WTC11 (cell line): ENCODE measurements around the gene SSTR5. TPM values are rescaled to one million over a fixed set of nuclear protein-coding genes. Genes with fewer than 3 reads are reported as not detected.

Source experiments
- ATAC-seq: fragments of 200-7000 bp; cut with Tn5 transposase; 2 replicates; pipeline ENCODE4 v1.10.0; 2021; ENCODE audit warnings: mild to moderate bottlenecking, moderate library complexity
- CTCF ChIA-PET: fragments of 300-600 bp; sonication (Branson Sonifier 250); formaldehyde crosslinking; loops from one replicate; lab custom pipeline; 2021; ENCODE audit warnings: antibody characterized with exemption; lab: Charles Lee
- POLR2A ChIA-PET: fragments of 350-600 bp; sonication (Branson Sonifier 250); formaldehyde crosslinking; loops from one replicate; lab custom pipeline; 2021; ENCODE audit warnings: antibody characterized with exemption; lab: Charles Lee
- DNase-seq: peaks from one replicate; pipeline ENCODE4 v3.0.0; 2021; ENCODE audit warnings: low spot score
- H3K27ac Mint-ChIP-seq: 2 replicates; pipeline ENCODE4 v1.8.0; 2021; ENCODE audit warnings: mixed read lengths
- H3K27me3 Mint-ChIP-seq: 2 replicates; pipeline ENCODE4 v1.8.0; 2021; ENCODE audit warnings: low read depth, mild to moderate bottlenecking, moderate library complexity, mixed read lengths
- H3K36me3 Mint-ChIP-seq: 2 replicates; pipeline ENCODE4 v1.8.0; 2021; ENCODE audit warnings: mixed read lengths
- H3K4me1 Mint-ChIP-seq: 2 replicates; pipeline ENCODE4 v1.8.0; 2022; ENCODE audit warnings: mixed read lengths
- H3K4me3 Mint-ChIP-seq: 2 replicates; pipeline ENCODE4 v1.8.0; 2021; ENCODE audit warnings: mild to moderate bottlenecking, moderate library complexity, mixed read lengths
- H3K9me3 Mint-ChIP-seq: 2 replicates; pipeline ENCODE4 v1.8.0; 2021; ENCODE audit warnings: mixed read lengths
- ATF1 ChIP-seq: sonication (generic); formaldehyde crosslinking; IDR thresholded peaks from 2 replicates; pipeline ENCODE4 v1.8.1; 2023; ENCODE audit warnings: mild to moderate bottlenecking, moderate library complexity, missing genetic modification reagents
- EMX1 ChIP-seq: fragments of 250-450 bp; sonication (Bioruptor Pico); IDR thresholded peaks from 2 replicates; pipeline ENCODE4 v1.8.0; 2021; ENCODE audit warnings: mild to moderate bottlenecking
- FOXK1 ChIP-seq: sonication (generic); formaldehyde crosslinking; IDR thresholded peaks from 2 replicates; pipeline ENCODE4 v1.8.0; 2022; ENCODE audit warnings: mild to moderate bottlenecking, moderate library complexity, missing genetic modification reagents
- GRHL2 ChIP-seq: fragments of 250-450 bp; sonication (Bioruptor Pico); IDR thresholded peaks from 2 replicates; pipeline ENCODE4 v1.8.0; 2022; ENCODE audit warnings: mild to moderate bottlenecking, moderate library complexity; ENCODE audit not compliant: insufficient replicate concordance, severe bottlenecking
- JAZF1 ChIP-seq: fragments of 250-450 bp; sonication (Bioruptor Pico); IDR thresholded peaks from 2 replicates; pipeline ENCODE4 v1.9.0; 2021; ENCODE audit warnings: moderate library complexity, mild to moderate bottlenecking, inconsistent platforms
- KAT7 ChIP-seq: sonication (generic); formaldehyde crosslinking; IDR thresholded peaks from 2 replicates; pipeline ENCODE4 v1.8.1; 2023; ENCODE audit warnings: missing genetic modification reagents, mild to moderate bottlenecking, borderline replicate concordance
- MXD4 ChIP-seq: fragments of 250-450 bp; sonication (Bioruptor Pico); IDR thresholded peaks from 2 replicates; pipeline ENCODE4 v1.8.0; 2021; ENCODE audit warnings: mild to moderate bottlenecking, moderate library complexity, borderline replicate concordance
- NFATC4 ChIP-seq: fragments of 250-450 bp; sonication (Bioruptor Pico); IDR thresholded peaks from 2 replicates; pipeline ENCODE4 v1.9.0; 2021; ENCODE audit warnings: mild to moderate bottlenecking
- NFE2L1 ChIP-seq: sonication (generic); formaldehyde crosslinking; IDR thresholded peaks from 2 replicates; pipeline ENCODE4 v1.8.1; 2023; ENCODE audit warnings: missing genetic modification reagents
- RELA ChIP-seq: sonication (generic); formaldehyde crosslinking; IDR thresholded peaks from 2 replicates; pipeline ENCODE4 v1.8.1; 2022; ENCODE audit warnings: missing genetic modification reagents, mild to moderate bottlenecking, borderline replicate concordance
- SMAD3 ChIP-seq: sonication (generic); formaldehyde crosslinking; IDR thresholded peaks from 2 replicates; pipeline ENCODE4 v1.8.0; 2022; ENCODE audit warnings: missing genetic modification reagents, mild to moderate bottlenecking, borderline replicate concordance
- SOX15 ChIP-seq: fragments of 250-450 bp; sonication (Bioruptor Pico); IDR thresholded peaks from 2 replicates; pipeline ENCODE4 v1.9.0; 2021; ENCODE audit warnings: mild to moderate bottlenecking
- ZNF121 ChIP-seq: sonication (generic); formaldehyde crosslinking; IDR thresholded peaks from 2 replicates; pipeline ENCODE4 v1.8.0; 2023; ENCODE audit warnings: missing genetic modification reagents
- ZNF138 ChIP-seq: sonication (generic); formaldehyde crosslinking; conservative IDR thresholded peaks from 2 replicates; pipeline ENCODE4 v1.8.1; 2022; ENCODE audit warnings: mild to moderate bottlenecking, moderate library complexity, missing genetic modification reagents
- ZNF232 ChIP-seq: sonication (generic); formaldehyde crosslinking; IDR thresholded peaks from 2 replicates; pipeline ENCODE4 v1.8.0; 2022; ENCODE audit warnings: mild to moderate bottlenecking, missing genetic modification reagents
- ZNF423 ChIP-seq: fragments of 250-450 bp; sonication (Bioruptor Pico); IDR thresholded peaks from 2 replicates; pipeline ENCODE4 v2.1.2; 2022; ENCODE audit warnings: mild to moderate bottlenecking, moderate library complexity
- total RNA-seq: library from RNA; stranded (reverse); gene quantifications from 3 replicates; pipeline ENCODE4 v1.2.3, GENCODE V29; 2021
- TF ChIP-seq, protein P1 (sequence below): fragments of 250-450 bp; sonication (Bioruptor Pico); IDR thresholded peaks from 2 replicates; pipeline ENCODE4 v2.1.2; 2022; ENCODE audit warnings: mild to moderate bottlenecking, moderate library complexity
- TF ChIP-seq, protein P2 (sequence below): sonication (generic); formaldehyde crosslinking; IDR thresholded peaks from 2 replicates; pipeline ENCODE4 v1.8.1; 2023; ENCODE audit warnings: mild to moderate bottlenecking, missing genetic modification reagents, borderline replicate concordance
- TF ChIP-seq, protein P3 (sequence below): sonication (generic); formaldehyde crosslinking; IDR thresholded peaks from 2 replicates; pipeline ENCODE4 v1.8.1; 2023; ENCODE audit warnings: mild to moderate bottlenecking, moderate library complexity, missing genetic modification reagents
- TF ChIP-seq, protein P4 (sequence below): sonication (generic); formaldehyde crosslinking; conservative IDR thresholded peaks from 2 replicates; pipeline ENCODE4 v1.8.1; 2022; ENCODE audit warnings: mild to moderate bottlenecking, missing genetic modification reagents
- TF ChIP-seq, protein P5 (sequence below): sonication (generic); formaldehyde crosslinking; IDR thresholded peaks from 2 replicates; pipeline ENCODE4 v1.8.1; 2022; ENCODE audit warnings: mild to moderate bottlenecking, moderate library complexity, missing genetic modification reagents
- TF ChIP-seq, protein P6 (sequence below): sonication (generic); formaldehyde crosslinking; IDR thresholded peaks from 2 replicates; pipeline ENCODE4 v1.8.1; 2023; ENCODE audit warnings: mild to moderate bottlenecking, missing genetic modification reagents

SSTR5 gene
- total RNA-seq, 1 experiment from 2014 or later: 0.61 TPM

DNA sequence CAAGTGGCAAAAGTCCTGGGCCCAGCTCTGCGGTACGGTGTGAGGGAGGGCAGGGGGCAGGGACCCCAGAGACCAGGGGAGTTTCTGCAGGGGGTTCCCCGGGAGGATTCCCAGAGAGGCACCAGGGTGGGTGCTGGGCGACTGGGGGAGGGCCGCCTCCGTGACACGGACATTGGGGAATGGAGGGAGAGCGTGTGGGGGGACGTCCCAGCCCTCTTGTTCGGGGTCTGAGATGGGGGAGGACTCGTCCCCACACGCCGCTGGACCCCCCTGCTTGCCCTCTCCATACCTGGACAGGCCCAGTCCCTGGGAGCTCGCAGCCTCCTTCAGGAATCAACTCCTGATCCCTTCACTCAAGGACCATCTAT, 49.8 kb downstream of the SSTR5 start:
- H3K4me3 Mint-ChIP-seq: no peak overlapping the region
- no peaks in the 10 kb centered on the region for H3K36me3 Mint-ChIP-seq
- no peak overlapping the region for H3K27ac Mint-ChIP-seq
- no peaks in the 10 kb centered on the region for H3K4me1 Mint-ChIP-seq
- POLR2A ChIA-PET: no interaction called here
- ATAC-seq (no peak), DNase-seq (no peak)
- H3K27me3 Mint-ChIP-seq: no peaks in the 10 kb centered on the region
- CTCF ChIA-PET: interaction anchor here (1.3 kb wide), 1 partner anchor 19 kb away, joined by 4 read pairs; no protein-coding TSS in a partner anchor
- no peak for TF ChIP-seq NFE2L1
- no peak for TF ChIP-seq GRHL2 (CRISPR knock-in tag)
- H3K9me3 Mint-ChIP-seq: no peaks in the 10 kb centered on the region

DNA sequence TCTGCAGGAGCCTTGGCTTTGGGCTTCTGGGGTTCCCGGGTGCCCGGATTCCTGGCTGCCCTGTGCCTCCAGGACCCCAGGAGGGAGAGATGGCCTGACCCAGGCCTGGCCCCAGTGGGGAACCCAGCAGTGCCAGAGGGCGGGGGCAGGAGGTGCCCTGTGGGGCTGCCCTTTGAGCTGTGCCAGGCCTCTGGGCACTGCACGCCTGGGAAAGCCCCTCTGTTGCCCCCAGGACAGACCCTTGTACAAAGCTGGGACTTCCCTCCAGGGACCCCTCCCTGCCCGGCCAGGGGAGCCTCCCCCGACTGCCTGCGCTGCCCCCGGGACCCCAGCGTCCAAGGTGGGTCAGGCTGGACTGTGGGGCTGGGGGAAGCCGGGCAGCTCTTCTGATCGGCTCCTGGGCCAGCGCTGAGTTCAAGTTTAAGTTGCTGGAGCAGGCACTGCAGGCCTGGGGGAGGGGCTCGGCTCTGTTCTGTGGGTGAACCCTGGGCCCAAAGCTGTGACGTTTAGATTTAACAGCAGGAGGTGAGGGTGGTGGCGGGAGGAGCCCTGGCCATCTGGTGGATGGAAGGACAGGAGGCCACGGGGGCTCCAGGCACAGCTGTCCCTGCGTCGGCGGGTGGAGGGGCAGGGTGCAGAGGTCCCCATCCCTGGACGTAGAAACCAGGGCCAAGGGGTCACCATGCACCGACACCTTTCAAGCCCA, 51.1 kb downstream of the SSTR5 start:
- Mint-ChIP-seq H3K36me3 (no peaks in the 10 kb centered on the region), H3K27me3 (no peaks in the 10 kb centered on the region), H3K4me3 (no peak overlapping the region), H3K4me1 (no peaks in the 10 kb centered on the region), H3K27ac (no peak overlapping the region), H3K9me3 (no peaks in the 10 kb centered on the region)
- CTCF ChIA-PET: interaction anchor here (0.7 kb wide), 1 partner anchor 18 kb away, joined by 3 read pairs; no protein-coding TSS in a partner anchor
- POLR2A ChIA-PET: no interaction called here
- TF ChIP-seq FOXK1 (CRISPR knock-in tag): no peak
- TF ChIP-seq JAZF1 (CRISPR knock-in tag): no peak
- TF ChIP-seq NFATC4 (CRISPR knock-in tag): no peak
- TF ChIP-seq, protein P1, sequence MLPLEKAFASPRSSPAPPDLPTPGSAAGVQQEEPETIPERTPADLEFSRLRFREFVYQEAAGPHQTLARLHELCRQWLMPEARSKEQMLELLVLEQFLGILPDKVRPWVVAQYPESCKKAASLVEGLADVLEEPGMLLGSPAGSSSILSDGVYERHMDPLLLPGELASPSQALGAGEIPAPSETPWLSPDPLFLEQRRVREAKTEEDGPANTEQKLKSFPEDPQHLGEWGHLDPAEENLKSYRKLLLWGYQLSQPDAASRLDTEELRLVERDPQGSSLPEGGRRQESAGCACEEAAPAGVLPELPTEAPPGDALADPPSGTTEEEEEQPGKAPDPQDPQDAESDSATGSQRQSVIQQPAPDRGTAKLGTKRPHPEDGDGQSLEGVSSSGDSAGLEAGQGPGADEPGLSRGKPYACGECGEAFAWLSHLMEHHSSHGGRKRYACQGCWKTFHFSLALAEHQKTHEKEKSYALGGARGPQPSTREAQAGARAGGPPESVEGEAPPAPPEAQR (CRISPR knock-in tag): no peak
- no peak for TF ChIP-seq MXD4
- TF ChIP-seq, protein P2, sequence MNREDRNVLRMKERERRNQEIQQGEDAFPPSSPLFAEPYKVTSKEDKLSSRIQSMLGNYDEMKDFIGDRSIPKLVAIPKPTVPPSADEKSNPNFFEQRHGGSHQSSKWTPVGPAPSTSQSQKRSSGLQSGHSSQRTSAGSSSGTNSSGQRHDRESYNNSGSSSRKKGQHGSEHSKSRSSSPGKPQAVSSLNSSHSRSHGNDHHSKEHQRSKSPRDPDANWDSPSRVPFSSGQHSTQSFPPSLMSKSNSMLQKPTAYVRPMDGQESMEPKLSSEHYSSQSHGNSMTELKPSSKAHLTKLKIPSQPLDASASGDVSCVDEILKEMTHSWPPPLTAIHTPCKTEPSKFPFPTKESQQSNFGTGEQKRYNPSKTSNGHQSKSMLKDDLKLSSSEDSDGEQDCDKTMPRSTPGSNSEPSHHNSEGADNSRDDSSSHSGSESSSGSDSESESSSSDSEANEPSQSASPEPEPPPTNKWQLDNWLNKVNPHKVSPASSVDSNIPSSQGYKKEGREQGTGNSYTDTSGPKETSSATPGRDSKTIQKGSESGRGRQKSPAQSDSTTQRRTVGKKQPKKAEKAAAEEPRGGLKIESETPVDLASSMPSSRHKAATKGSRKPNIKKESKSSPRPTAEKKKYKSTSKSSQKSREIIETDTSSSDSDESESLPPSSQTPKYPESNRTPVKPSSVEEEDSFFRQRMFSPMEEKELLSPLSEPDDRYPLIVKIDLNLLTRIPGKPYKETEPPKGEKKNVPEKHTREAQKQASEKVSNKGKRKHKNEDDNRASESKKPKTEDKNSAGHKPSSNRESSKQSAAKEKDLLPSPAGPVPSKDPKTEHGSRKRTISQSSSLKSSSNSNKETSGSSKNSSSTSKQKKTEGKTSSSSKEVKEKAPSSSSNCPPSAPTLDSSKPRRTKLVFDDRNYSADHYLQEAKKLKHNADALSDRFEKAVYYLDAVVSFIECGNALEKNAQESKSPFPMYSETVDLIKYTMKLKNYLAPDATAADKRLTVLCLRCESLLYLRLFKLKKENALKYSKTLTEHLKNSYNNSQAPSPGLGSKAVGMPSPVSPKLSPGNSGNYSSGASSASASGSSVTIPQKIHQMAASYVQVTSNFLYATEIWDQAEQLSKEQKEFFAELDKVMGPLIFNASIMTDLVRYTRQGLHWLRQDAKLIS (CRISPR knock-in tag): no peak
- TF ChIP-seq ZNF121 (CRISPR knock-in tag): no peak
- no peak for TF ChIP-seq ZNF232 (CRISPR knock-in tag)
- no peak for TF ChIP-seq ZNF423 (CRISPR knock-in tag)
- TF ChIP-seq, protein P3, sequence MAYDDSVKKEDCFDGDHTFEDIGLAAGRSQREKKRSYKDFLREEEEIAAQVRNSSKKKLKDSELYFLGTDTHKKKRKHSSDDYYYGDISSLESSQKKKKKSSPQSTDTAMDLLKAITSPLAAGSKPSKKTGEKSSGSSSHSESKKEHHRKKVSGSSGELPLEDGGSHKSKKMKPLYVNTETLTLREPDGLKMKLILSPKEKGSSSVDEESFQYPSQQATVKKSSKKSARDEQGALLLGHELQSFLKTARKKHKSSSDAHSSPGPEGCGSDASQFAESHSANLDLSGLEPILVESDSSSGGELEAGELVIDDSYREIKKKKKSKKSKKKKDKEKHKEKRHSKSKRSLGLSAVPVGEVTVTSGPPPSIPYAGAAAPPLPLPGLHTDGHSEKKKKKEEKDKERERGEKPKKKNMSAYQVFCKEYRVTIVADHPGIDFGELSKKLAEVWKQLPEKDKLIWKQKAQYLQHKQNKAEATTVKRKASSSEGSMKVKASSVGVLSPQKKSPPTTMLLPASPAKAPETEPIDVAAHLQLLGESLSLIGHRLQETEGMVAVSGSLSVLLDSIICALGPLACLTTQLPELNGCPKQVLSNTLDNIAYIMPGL (CRISPR knock-in tag): no peak
- no peak for TF ChIP-seq ZNF138
- TF ChIP-seq, protein P4, sequence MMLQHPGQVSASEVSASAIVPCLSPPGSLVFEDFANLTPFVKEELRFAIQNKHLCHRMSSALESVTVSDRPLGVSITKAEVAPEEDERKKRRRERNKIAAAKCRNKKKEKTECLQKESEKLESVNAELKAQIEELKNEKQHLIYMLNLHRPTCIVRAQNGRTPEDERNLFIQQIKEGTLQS (CRISPR knock-in tag): no peak
- DNase-seq (no peak), ATAC-seq (no peak)

DNA sequence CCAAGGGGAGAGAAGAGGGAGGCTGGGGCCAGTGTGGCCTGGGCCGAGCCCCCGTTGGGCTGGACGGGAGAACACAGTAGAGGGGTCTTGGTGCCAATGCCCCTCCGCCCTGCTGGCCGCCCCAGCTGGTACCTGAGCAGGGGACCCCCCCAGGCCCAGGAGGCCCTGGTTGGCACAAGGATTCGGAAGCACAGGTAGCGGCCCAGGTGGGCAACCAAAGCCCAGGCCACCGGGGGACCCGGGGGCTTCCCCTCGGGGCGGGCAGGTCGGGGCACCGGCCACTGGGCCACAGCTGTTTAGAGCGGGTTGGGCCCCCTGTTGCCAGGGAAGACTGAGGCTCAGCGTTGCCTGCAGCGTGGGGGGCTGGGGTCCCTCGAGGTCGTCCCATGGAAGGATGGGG, 51.7 kb downstream of the SSTR5 start:
- H3K4me3 Mint-ChIP-seq: no peak overlapping the region
- H3K36me3 Mint-ChIP-seq: no peaks in the 10 kb centered on the region
- no peak for ATAC-seq
- no peaks in the 10 kb centered on the region for H3K9me3 Mint-ChIP-seq
- H3K27ac Mint-ChIP-seq: no peak overlapping the region
- no peaks in the 10 kb centered on the region for H3K4me1 Mint-ChIP-seq
- ChIA-PET POLR2A (no interaction called here), CTCF (interaction anchor here (0.7 kb wide), 1 partner anchor 18 kb away, joined by 3 read pairs; no protein-coding TSS in a partner anchor)
- H3K27me3 Mint-ChIP-seq: no peaks in the 10 kb centered on the region
- DNase-seq: no peak
- no peak for TF ChIP-seq KAT7 (CRISPR knock-in tag)
- TF ChIP-seq RELA (CRISPR knock-in tag): no peak
- TF ChIP-seq, protein P5, sequence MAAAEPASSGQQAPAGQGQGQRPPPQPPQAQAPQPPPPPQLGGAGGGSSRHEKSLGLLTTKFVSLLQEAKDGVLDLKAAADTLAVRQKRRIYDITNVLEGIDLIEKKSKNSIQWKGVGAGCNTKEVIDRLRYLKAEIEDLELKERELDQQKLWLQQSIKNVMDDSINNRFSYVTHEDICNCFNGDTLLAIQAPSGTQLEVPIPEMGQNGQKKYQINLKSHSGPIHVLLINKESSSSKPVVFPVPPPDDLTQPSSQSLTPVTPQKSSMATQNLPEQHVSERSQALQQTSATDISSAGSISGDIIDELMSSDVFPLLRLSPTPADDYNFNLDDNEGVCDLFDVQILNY (CRISPR knock-in tag): no peak
- TF ChIP-seq, protein P6, sequence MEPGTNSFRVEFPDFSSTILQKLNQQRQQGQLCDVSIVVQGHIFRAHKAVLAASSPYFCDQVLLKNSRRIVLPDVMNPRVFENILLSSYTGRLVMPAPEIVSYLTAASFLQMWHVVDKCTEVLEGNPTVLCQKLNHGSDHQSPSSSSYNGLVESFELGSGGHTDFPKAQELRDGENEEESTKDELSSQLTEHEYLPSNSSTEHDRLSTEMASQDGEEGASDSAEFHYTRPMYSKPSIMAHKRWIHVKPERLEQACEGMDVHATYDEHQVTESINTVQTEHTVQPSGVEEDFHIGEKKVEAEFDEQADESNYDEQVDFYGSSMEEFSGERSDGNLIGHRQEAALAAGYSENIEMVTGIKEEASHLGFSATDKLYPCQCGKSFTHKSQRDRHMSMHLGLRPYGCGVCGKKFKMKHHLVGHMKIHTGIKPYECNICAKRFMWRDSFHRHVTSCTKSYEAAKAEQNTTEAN (CRISPR knock-in tag): no peak
- TF ChIP-seq SOX15 (CRISPR knock-in tag): no peak
- TF ChIP-seq EMX1 (CRISPR knock-in tag): no peak
- TF ChIP-seq SMAD3 (CRISPR knock-in tag): no peak
- no peak for TF ChIP-seq ATF1
